ENCODE measurements around the gene NOX3. TPM values are rescaled to one million over a fixed set of nuclear protein-coding genes. Genes with fewer than 3 reads are reported as not detected.

NOX3 gene
- total RNA-seq, 1 donor from 2014 or later, result not detected

DNA sequence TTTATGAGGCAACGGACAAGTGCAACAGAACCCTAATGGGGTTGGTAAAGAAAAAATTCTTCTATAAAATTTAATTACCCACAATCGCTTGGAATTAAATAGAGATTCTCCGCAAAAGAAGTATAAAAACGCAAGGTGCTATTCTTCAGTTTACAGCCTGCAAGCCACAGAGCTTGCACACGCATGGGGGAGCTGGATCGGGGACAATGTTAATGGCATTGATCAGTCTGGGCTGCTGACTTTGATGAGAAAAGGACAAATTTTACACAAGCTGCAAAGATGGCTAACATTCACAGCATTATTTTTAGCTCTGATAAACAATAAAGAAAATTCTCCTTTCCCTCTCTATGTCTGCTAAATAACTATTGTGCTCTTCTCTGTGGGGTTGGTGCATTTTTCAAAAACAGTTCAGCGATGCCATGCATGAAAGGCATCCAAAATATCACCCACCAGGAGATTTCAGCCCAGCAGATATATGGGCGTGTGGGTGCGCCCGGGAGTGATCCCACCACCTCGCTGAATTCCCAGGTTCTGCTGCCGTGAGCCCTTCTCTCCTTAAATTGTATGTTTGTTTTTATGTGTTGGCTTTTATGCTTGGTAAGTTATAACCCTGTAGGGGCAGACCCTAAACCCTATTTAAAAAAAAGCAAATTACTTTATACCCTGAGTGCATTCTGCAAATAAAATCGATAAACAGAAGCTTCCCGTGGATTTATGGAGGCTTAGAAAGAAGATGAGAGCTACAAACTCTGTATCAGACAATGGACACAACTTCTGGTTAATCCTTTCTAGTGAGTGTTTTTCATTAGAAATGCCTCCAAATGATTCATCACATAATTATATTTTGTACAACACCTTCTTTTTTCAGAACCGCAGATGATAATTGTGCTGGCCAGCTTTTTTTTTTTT lies 55.6 kb downstream of the NOX3 start:
- H3K4me3 Mint-ChIP-seq (ENCODE audit: unreplicated experiment), result no peak overlapping the region

DNA sequence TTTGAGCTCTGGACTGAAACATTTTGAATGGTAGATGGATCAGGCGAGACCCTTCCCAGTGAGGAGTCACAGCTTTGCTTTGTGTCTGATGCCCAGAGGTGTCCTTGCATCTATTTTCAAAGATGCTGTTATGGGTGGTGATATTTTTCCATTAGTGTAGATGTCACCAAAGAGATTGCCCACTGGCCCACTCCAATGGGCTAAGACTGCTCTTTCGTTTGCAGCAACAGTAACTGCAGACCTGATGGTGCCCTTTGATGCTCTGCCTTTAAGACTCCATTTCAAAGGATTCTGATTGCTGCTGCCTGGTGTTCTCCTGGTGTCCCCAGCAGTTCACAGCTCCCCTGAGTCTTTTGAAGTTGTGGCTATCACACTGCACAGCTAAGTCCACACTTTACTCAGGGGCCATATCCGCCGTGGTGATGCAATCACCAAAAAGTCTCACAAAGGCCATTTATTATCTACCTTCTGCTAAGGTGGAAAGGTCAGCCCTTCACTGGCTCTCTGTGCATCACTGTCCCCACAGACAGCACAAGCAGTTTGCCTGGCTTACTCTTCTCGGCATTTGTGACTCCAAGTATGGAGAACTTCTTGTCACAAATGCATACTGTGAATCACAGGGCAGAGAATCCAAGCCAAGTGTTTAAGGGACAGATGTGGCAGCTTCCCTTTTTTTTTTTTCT lies 56.4 kb downstream of the NOX3 start:
- Mint-ChIP-seq H3K27ac (ENCODE audit: unreplicated experiment) (no peak overlapping the region), H3K27me3 (ENCODE audit: unreplicated experiment) (peaks cover 3% of the 10 kb centered on the region)

More for the DNA sequence above, 55.6 kb downstream of the NOX3 start:
- H3K4me1 Mint-ChIP-seq (ENCODE audit: unreplicated experiment), result no peaks in the 10 kb centered on the region
- H3K27ac Mint-ChIP-seq (ENCODE audit: unreplicated experiment), result no peak overlapping the region
- no peaks in the 10 kb centered on the region for H3K9me3 Mint-ChIP-seq (ENCODE audit: unreplicated experiment)
- DNase-seq (ENCODE audit: extremely low spot score, unreplicated experiment), result no peak
- TF ChIP-seq, protein P1, sequence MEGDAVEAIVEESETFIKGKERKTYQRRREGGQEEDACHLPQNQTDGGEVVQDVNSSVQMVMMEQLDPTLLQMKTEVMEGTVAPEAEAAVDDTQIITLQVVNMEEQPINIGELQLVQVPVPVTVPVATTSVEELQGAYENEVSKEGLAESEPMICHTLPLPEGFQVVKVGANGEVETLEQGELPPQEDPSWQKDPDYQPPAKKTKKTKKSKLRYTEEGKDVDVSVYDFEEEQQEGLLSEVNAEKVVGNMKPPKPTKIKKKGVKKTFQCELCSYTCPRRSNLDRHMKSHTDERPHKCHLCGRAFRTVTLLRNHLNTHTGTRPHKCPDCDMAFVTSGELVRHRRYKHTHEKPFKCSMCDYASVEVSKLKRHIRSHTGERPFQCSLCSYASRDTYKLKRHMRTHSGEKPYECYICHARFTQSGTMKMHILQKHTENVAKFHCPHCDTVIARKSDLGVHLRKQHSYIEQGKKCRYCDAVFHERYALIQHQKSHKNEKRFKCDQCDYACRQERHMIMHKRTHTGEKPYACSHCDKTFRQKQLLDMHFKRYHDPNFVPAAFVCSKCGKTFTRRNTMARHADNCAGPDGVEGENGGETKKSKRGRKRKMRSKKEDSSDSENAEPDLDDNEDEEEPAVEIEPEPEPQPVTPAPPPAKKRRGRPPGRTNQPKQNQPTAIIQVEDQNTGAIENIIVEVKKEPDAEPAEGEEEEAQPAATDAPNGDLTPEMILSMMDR (IDR thresholded peaks at IDR 0.05), result no peak
- H3K27me3 Mint-ChIP-seq (ENCODE audit: unreplicated experiment), result peaks cover 3% of the 10 kb centered on the region
- H3K36me3 Mint-ChIP-seq (ENCODE audit: unreplicated experiment), result no peaks in the 10 kb centered on the region

DNA sequence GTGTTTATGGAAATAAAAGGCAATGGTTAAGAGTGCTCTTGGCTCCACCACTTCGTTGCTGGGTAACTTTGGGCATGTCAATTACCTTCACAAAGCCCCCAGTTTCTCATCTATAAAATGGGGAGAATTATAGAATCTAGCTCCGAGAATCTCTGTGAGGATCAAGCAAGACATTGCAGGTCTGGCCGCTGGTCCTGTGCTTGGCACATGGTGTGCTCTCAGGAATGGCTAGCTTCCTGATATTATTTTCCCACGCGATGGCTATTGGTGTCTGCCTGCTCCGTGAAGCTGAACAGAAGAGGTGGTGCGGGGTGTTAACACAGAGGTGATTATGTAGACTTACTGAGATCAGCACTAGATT lies 57.0 kb downstream of the NOX3 start:
- Mint-ChIP-seq H3K36me3 (ENCODE audit: unreplicated experiment) (no peaks in the 10 kb centered on the region), H3K27ac (ENCODE audit: unreplicated experiment) (no peak overlapping the region), H3K9me3 (ENCODE audit: unreplicated experiment) (no peaks in the 10 kb centered on the region), H3K4me1 (ENCODE audit: unreplicated experiment) (no peaks in the 10 kb centered on the region), H3K27me3 (ENCODE audit: unreplicated experiment) (peaks cover 3% of the 10 kb centered on the region), H3K4me3 (ENCODE audit: unreplicated experiment) (no peak overlapping the region)
- no peak for DNase-seq (ENCODE audit: extremely low spot score, unreplicated experiment)
- TF ChIP-seq, protein P1 (IDR thresholded peaks at IDR 0.05), result no peak

More for the DNA sequence above, 56.4 kb downstream of the NOX3 start:
- DNase-seq (ENCODE audit: extremely low spot score, unreplicated experiment), result no peak
- no peaks in the 10 kb centered on the region for H3K9me3 Mint-ChIP-seq (ENCODE audit: unreplicated experiment)
- H3K4me3 Mint-ChIP-seq (ENCODE audit: unreplicated experiment), result no peak overlapping the region
- H3K36me3 Mint-ChIP-seq (ENCODE audit: unreplicated experiment), result no peaks in the 10 kb centered on the region
- TF ChIP-seq, protein P1 (IDR thresholded peaks at IDR 0.05), result no peak
- no peaks in the 10 kb centered on the region for H3K4me1 Mint-ChIP-seq (ENCODE audit: unreplicated experiment)

DNA sequence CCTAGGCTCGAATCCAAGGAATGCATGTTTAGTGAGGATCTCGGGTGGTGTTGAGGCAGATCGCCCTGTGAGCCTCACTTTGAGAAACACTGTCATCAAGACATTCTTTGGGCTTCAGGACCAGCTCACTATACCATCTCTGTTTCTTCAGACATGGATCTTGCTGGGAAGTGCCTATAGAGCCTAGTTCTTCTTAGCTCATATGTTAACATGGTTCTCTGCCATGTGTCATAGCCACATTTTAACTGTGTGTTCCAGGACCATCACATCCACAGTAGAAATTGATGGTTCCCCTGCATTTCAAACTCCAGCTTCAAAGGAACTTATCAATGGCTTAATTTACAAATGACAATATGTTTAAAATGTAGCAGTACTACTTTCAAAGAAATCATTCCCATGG lies 57.4 kb downstream of the NOX3 start:
- TF ChIP-seq, protein P1 (IDR thresholded peaks at IDR 0.05), result no peak
- Mint-ChIP-seq H3K36me3 (ENCODE audit: unreplicated experiment) (no peaks in the 10 kb centered on the region), H3K4me1 (ENCODE audit: unreplicated experiment) (no peaks in the 10 kb centered on the region), H3K9me3 (ENCODE audit: unreplicated experiment) (no peaks in the 10 kb centered on the region), H3K4me3 (ENCODE audit: unreplicated experiment) (no peak overlapping the region), H3K27me3 (ENCODE audit: unreplicated experiment) (peaks cover 3% of the 10 kb centered on the region), H3K27ac (ENCODE audit: unreplicated experiment) (no peak overlapping the region)
- DNase-seq (ENCODE audit: extremely low spot score, unreplicated experiment), result no peak

DNA sequence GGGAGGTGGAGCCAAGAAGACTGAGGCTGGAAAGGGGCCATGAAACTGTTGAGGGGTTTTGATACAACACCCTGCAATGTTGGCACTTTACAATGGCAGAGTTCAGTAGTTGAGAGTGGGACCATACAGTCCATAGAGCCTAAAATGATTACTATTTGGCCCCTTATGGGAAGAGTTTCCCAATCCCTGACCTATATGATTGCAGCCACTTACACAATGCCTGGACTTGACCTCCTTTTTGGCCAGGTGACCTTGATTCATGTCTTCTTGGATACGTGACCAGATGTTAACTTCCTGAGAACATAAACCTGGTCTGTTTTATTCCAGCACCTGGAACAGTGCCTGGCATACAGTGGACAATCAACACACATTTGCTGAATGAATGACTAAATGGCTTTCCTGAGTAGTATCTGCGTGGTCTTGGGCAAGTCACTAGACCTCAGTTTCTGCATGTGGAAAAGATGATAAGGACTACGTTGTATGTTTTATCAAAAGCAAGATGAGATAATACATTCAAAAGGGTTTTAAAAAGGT lies 58.4 kb downstream of the NOX3 start:
- H3K27me3 Mint-ChIP-seq (ENCODE audit: unreplicated experiment), result no peaks in the 10 kb centered on the region
- H3K27ac Mint-ChIP-seq (ENCODE audit: unreplicated experiment), result no peak overlapping the region
- no peaks in the 10 kb centered on the region for H3K9me3 Mint-ChIP-seq (ENCODE audit: unreplicated experiment)
- no peak for DNase-seq (ENCODE audit: extremely low spot score, unreplicated experiment)
- TF ChIP-seq, protein P1 (IDR thresholded peaks at IDR 0.05), result no peak
- no peaks in the 10 kb centered on the region for H3K36me3 Mint-ChIP-seq (ENCODE audit: unreplicated experiment)
- H3K4me1 Mint-ChIP-seq (ENCODE audit: unreplicated experiment), result no peaks in the 10 kb centered on the region
- H3K4me3 Mint-ChIP-seq (ENCODE audit: unreplicated experiment), result no peak overlapping the region
